H9 (cell line): ENCODE measurements around the gene CD5L. TPM values are rescaled to one million over a fixed set of nuclear protein-coding genes. Genes with fewer than 3 reads are reported as not detected.

Experiments used
- DNase-seq: peaks from one replicate; pipeline ENCODE4 v3.0.0-alpha.2; 2017
- H2AFZ ChIP-seq: one replicate; pipeline ENCODE4 v1.6.1; 2013; ENCODE audit warnings: mild to moderate bottlenecking, low read length, control low read depth, moderate library complexity
- H2AK5ac ChIP-seq: 2 replicates; pipeline ENCODE4 v1.6.1; 2013; ENCODE audit warnings: low read length, control low read depth, mixed read lengths; ENCODE audit not compliant: insufficient read length
- H2BK120ac ChIP-seq: one replicate; pipeline ENCODE4 v1.6.1; 2013; ENCODE audit warnings: low read depth, mild to moderate bottlenecking, low read length, control low read depth, inconsistent platforms; ENCODE audit not compliant: poor library complexity, severe bottlenecking
- H2BK12ac ChIP-seq: 2 replicates; pipeline ENCODE4 v1.6.1; 2013; ENCODE audit warnings: low read length, control low read depth, mixed read lengths, low read depth; ENCODE audit not compliant: insufficient read length
- H2BK15ac ChIP-seq: 2 replicates; pipeline ENCODE4 v1.6.1; 2013; ENCODE audit warnings: low read depth, low read length, control low read depth
- H2BK20ac ChIP-seq: one replicate; pipeline ENCODE4 v1.6.1; 2013; ENCODE audit warnings: low read depth, mild to moderate bottlenecking, low read length, control low read depth, inconsistent platforms; ENCODE audit not compliant: poor library complexity, severe bottlenecking
- H2BK5ac ChIP-seq: 2 replicates; pipeline ENCODE4 v1.6.1; 2013; ENCODE audit warnings: low read length, control low read depth, mixed read lengths; ENCODE audit not compliant: insufficient read length
- H3K14ac ChIP-seq: 2 replicates; pipeline ENCODE4 v1.6.1; 2013; ENCODE audit warnings: low read length, control low read depth; ENCODE audit not compliant: insufficient read depth
- H3K18ac ChIP-seq: 2 replicates; pipeline ENCODE4 v1.6.1; 2013; ENCODE audit warnings: low read depth, mild to moderate bottlenecking, mixed read lengths, low read length, control low read depth; ENCODE audit not compliant: insufficient read length
- H3K23ac ChIP-seq: 2 replicates; pipeline ENCODE4 v1.6.1; 2013; ENCODE audit warnings: low read length, control low read depth, mixed read lengths, low read depth; ENCODE audit not compliant: insufficient read length
- H3K23me2 ChIP-seq: 2 replicates; pipeline ENCODE4 v1.6.1; 2013; ENCODE audit warnings: low read depth, mild to moderate bottlenecking, mixed read lengths, low read length, control low read depth; ENCODE audit not compliant: insufficient read length, poor library complexity, severe bottlenecking
- H3K27ac ChIP-seq: 2 replicates; pipeline ENCODE4 v1.5.1; 2013; ENCODE audit warnings: low read length, control low read depth, mixed read lengths, low read depth; ENCODE audit not compliant: insufficient read length
- H3K27me3 ChIP-seq: 2 replicates; pipeline ENCODE4 v1.6.1; 2013; ENCODE audit warnings: low read length, control low read depth, inconsistent platforms; ENCODE audit not compliant: insufficient read depth
- H3K4ac ChIP-seq: 2 replicates; pipeline ENCODE4 v1.6.1; 2013; ENCODE audit warnings: low read depth, mild to moderate bottlenecking, control low read depth, inconsistent platforms, low read length, moderate library complexity
- H3K4me1 ChIP-seq: 2 replicates; pipeline ENCODE4 v1.6.1; 2013; ENCODE audit warnings: low read length, control low read depth, inconsistent platforms; ENCODE audit not compliant: insufficient read depth
- H3K4me2 ChIP-seq: 2 replicates; pipeline ENCODE4 v1.6.1; 2013; ENCODE audit warnings: low read length, control low read depth, mixed read lengths; ENCODE audit not compliant: insufficient read length, insufficient read depth
- H3K56ac ChIP-seq: 2 replicates; pipeline ENCODE4 v1.6.1; 2013; ENCODE audit warnings: low read depth, mild to moderate bottlenecking, mixed read lengths, low read length, control low read depth; ENCODE audit not compliant: insufficient read length
- H3K79me1 ChIP-seq: 2 replicates; pipeline ENCODE4 v1.6.1; 2013; ENCODE audit warnings: low read depth, mild to moderate bottlenecking, moderate library complexity, low read length, control low read depth, inconsistent platforms; ENCODE audit not compliant: insufficient read depth, poor library complexity, severe bottlenecking
- H3K79me2 ChIP-seq: 2 replicates; pipeline ENCODE4 v1.6.1; 2013; ENCODE audit warnings: low read length, control low read depth, inconsistent platforms; ENCODE audit not compliant: insufficient read depth
- H3K9ac ChIP-seq: 2 replicates; pipeline ENCODE4 v1.6.1; 2013; ENCODE audit warnings: low read length, control low read depth, mixed read lengths; ENCODE audit not compliant: insufficient read length; ENCODE audit errors: extremely low read depth
- H3K9me3 ChIP-seq: one replicate; pipeline ENCODE4 v1.6.1; 2013; ENCODE audit warnings: low read depth, low read length, inconsistent platforms; ENCODE audit not compliant: control insufficient read depth
- H3T11ph ChIP-seq: one replicate; pipeline ENCODE4 v1.6.1; 2013; ENCODE audit warnings: mild to moderate bottlenecking, low read length, control low read depth, inconsistent platforms
- H4K20me1 ChIP-seq: one replicate; pipeline ENCODE4 v1.6.1; 2013; ENCODE audit not compliant: control insufficient read depth, insufficient read length, insufficient read depth
- H4K5ac ChIP-seq: 2 replicates; pipeline ENCODE4 v1.6.1; 2013; ENCODE audit warnings: low read depth, mild to moderate bottlenecking, mixed read lengths, low read length, control low read depth; ENCODE audit not compliant: insufficient read length
- H4K8ac ChIP-seq: replicated peaks from 2 replicates; pipeline ENCODE4 v1.6.1; 2013; ENCODE audit warnings: low read length, control low read depth, mixed read lengths, low read depth; ENCODE audit not compliant: insufficient read length
- H4K91ac ChIP-seq: 2 replicates; pipeline ENCODE4 v1.6.1; 2013; ENCODE audit warnings: low read depth, mild to moderate bottlenecking, moderate library complexity, mixed read lengths, low read length, control low read depth; ENCODE audit not compliant: insufficient read length
- H3K27ac Mint-ChIP-seq, 3 experiments: 2 replicates in 2 of 3; 3 replicates in 1 of 3; pipeline ENCODE4 v1.8.0; 2020 to 2021; ENCODE audit warnings: mixed read lengths in 3 of 3, mild to moderate bottlenecking in 1 of 3, moderate library complexity in 1 of 3
- H3K27me3 Mint-ChIP-seq: 2 replicates; pipeline ENCODE4 v1.8.0; 2021; ENCODE audit warnings: low read depth, mild to moderate bottlenecking, moderate library complexity, mixed read lengths
- H3K36me3 Mint-ChIP-seq, 3 experiments: 2 replicates in 2 of 3; 3 replicates in 1 of 3; pipeline ENCODE4 v1.8.0; 2020 to 2021; ENCODE audit warnings: low read depth in 3 of 3, mixed read lengths in 3 of 3; ENCODE audit not compliant: insufficient read depth in 1 of 3
- H3K4me1 Mint-ChIP-seq, 2 experiments: 2 replicates each; pipeline ENCODE4 v1.8.0; 2020; ENCODE audit warnings: mixed read lengths in 2 of 2
- H3K4me3 Mint-ChIP-seq, 2 experiments: 2 replicates in 1 of 2; 3 replicates in 1 of 2; pipeline ENCODE4 v1.8.0; 2020 to 2021; ENCODE audit warnings: mild to moderate bottlenecking in 2 of 2, mixed read lengths in 2 of 2, moderate library complexity in 1 of 2
- H3K9me3 Mint-ChIP-seq, 2 experiments: 2 replicates in 1 of 2; 3 replicates in 1 of 2; pipeline ENCODE4 v1.8.0; 2020; ENCODE audit warnings: mild to moderate bottlenecking in 2 of 2, mixed read lengths in 2 of 2, moderate library complexity in 1 of 2
- WGBS: extraction: QIAGEN DNeasy Blood & Tissue Kit; methylation state at CpG from one replicate; pipeline ENCODE4 v1.1.7; 2013; ENCODE audit warnings: missing lambda C conversion rate, low lambda C conversion rate, mixed read lengths; ENCODE audit not compliant: insufficient read length; ENCODE audit errors: extremely low coverage; 5-methylcytosine and 5-hydroxymethylcytosine counted together
- total RNA-seq: library from RNA; stranded (reverse); gene quantifications from 2 replicates; pipeline ENCODE4 v1.2.1, GENCODE V29; 2021
- TF ChIP-seq, protein P1 (sequence below): fragments of 200-600 bp; sonication (generic); conservative IDR thresholded peaks from 3 replicates; pipeline ENCODE4 v1.8.0; 2021; ENCODE audit warnings: antibody characterized with exemption, mild to moderate bottlenecking

Gene CD5L
- total RNA-seq, 1 experiment from 2014 or later = not detected

- no peak overlapping the region for H3K4me3 Mint-ChIP-seq
- H3K79me2 ChIP-seq = no peaks in the 10 kb centered on the region
- H2BK12ac ChIP-seq = no peak overlapping the region
- H3K23me2 ChIP-seq = no peaks in the 10 kb centered on the region
- H2BK15ac ChIP-seq = no peak overlapping the region
- no peaks in the 10 kb centered on the region for H3K9me3 ChIP-seq
- TF ChIP-seq, protein P1, sequence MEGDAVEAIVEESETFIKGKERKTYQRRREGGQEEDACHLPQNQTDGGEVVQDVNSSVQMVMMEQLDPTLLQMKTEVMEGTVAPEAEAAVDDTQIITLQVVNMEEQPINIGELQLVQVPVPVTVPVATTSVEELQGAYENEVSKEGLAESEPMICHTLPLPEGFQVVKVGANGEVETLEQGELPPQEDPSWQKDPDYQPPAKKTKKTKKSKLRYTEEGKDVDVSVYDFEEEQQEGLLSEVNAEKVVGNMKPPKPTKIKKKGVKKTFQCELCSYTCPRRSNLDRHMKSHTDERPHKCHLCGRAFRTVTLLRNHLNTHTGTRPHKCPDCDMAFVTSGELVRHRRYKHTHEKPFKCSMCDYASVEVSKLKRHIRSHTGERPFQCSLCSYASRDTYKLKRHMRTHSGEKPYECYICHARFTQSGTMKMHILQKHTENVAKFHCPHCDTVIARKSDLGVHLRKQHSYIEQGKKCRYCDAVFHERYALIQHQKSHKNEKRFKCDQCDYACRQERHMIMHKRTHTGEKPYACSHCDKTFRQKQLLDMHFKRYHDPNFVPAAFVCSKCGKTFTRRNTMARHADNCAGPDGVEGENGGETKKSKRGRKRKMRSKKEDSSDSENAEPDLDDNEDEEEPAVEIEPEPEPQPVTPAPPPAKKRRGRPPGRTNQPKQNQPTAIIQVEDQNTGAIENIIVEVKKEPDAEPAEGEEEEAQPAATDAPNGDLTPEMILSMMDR = no peak
- H3K56ac ChIP-seq = no peak overlapping the region
- no peak overlapping the region for H3K27ac Mint-ChIP-seq
- H3K27ac ChIP-seq = no peak overlapping the region
- no peaks in the 10 kb centered on the region for H3K4me1 ChIP-seq
- no peak overlapping the region for H3K9ac ChIP-seq
- no peak overlapping the region for H3K23ac ChIP-seq
- H3T11ph ChIP-seq = no peak overlapping the region
- H3K27me3 ChIP-seq = no peaks in the 10 kb centered on the region
- H3K4ac ChIP-seq = no peak overlapping the region
- H3K4me2 ChIP-seq = no peak overlapping the region
- H2BK5ac ChIP-seq = no peak overlapping the region
- no peak overlapping the region for H2BK120ac ChIP-seq
- no peak for DNase-seq
- no peaks in the 10 kb centered on the region for H3K36me3 Mint-ChIP-seq
- H4K8ac ChIP-seq = no peak overlapping the region
- WGBS = no CpG with 5 or more reads among the region's 2 CpGs
- H3K4me1 Mint-ChIP-seq = no peaks in the 10 kb centered on the region
- no peaks in the 10 kb centered on the region for H3K9me3 Mint-ChIP-seq
- H2BK20ac ChIP-seq = no peak overlapping the region
- no peak overlapping the region for H3K14ac ChIP-seq
- H2AK5ac ChIP-seq = no peak overlapping the region
- no peak overlapping the region for H2AFZ ChIP-seq
- no peaks in the 10 kb centered on the region for H3K79me1 ChIP-seq
- no peak overlapping the region for H4K5ac ChIP-seq
- H3K18ac ChIP-seq = no peak overlapping the region
- H4K20me1 ChIP-seq = no peaks in the 10 kb centered on the region
- peaks cover 2% of the 10 kb centered on the region for H3K27me3 Mint-ChIP-seq
- no peak overlapping the region for H4K91ac ChIP-seq
Observed at GRCh38 chr1:157830887-157831286, 10.7 kb downstream of the CD5L start.
